ENCODE measurements around the gene BORCS5. TPM values are rescaled to one million over a fixed set of nuclear protein-coding genes. Genes with fewer than 3 reads are reported as not detected.

The BORCS5 gene
- polyA plus RNA-seq, 1 experiment = 13.6 TPM

DNA sequence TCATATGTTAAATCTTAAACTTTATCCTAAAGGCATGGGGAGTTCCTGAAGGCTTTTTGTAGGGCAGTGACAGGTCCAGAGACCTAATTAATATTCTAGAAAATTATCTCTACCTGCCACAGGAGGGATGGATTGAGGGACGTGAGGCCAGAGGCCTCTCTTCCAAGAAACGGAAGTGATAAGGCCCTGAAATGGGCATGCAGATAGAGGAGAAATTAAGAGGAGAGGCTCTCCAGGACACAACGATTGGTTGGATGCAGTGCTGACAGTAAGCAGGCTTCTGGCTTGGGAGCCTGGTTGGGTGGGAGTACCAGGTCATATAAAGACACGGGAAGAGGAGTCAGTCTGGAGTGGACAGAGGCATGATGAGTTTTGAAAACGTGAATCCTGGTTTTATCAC, 3.1 kb upstream of the BORCS5 start:
- TF ChIP-seq, protein P1, sequence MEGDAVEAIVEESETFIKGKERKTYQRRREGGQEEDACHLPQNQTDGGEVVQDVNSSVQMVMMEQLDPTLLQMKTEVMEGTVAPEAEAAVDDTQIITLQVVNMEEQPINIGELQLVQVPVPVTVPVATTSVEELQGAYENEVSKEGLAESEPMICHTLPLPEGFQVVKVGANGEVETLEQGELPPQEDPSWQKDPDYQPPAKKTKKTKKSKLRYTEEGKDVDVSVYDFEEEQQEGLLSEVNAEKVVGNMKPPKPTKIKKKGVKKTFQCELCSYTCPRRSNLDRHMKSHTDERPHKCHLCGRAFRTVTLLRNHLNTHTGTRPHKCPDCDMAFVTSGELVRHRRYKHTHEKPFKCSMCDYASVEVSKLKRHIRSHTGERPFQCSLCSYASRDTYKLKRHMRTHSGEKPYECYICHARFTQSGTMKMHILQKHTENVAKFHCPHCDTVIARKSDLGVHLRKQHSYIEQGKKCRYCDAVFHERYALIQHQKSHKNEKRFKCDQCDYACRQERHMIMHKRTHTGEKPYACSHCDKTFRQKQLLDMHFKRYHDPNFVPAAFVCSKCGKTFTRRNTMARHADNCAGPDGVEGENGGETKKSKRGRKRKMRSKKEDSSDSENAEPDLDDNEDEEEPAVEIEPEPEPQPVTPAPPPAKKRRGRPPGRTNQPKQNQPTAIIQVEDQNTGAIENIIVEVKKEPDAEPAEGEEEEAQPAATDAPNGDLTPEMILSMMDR (IDR thresholded peaks at IDR 0.05; ENCODE audit: low read depth, low read length) = no peak
- H3K9me3 ChIP-seq (ENCODE audit: control insufficient read depth, insufficient read depth, low read length) = no peaks in the 10 kb centered on the region; the same call in 1 of the 2 replicates
- no peaks in the 10 kb centered on the region for H3K27me3 ChIP-seq (ENCODE audit: control insufficient read depth, insufficient read depth, low read length)
- H3K27ac ChIP-seq (ENCODE audit: low read depth, low read length) = no peak overlapping the region
- ChIA-PET POLR2A (no interaction called here), CTCF (no interaction called here)
- DNase-seq (ENCODE audit: low read depth, low spot score) = no peak
- H3K4me3 ChIP-seq (ENCODE audit: low read depth, low read length) = no peak overlapping the region

DNA sequence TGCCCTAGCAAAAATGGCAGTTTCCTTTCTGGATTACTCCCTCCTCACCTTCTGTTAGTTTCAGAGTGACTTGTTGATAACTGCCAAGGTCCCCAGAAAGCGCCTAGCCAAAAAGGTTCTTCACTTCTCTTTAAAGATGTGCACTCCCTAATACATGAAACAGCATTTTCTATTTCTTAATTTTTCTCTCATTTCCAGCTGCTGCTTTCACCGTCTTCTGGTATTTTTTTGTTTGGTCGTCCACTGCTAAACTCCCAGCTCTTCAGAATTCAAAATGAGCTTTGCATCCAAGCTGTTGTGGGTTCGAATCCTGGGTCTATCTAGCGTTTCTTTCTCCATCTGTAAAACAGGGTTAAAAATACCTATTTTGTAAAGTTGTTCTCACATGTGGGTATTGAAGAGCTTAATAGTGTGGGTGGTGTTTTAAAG, 397 bp upstream of the BORCS5 start:
- no peak for DNase-seq (ENCODE audit: low read depth, low spot score)
- TF ChIP-seq, protein P1 (IDR thresholded peaks at IDR 0.05; ENCODE audit: low read depth, low read length) = no peak
- CTCF ChIA-PET = interaction anchor here (1.0 to 2.1 kb wide), 8 partner anchors 10 to 776 kb away, joined by 3 to 11 read pairs (median 4); partner anchors contain the start of gene DUSP16
- H3K4me3 ChIP-seq (ENCODE audit: low read depth, low read length) = peak overlapping the region; percentile 93
- no peaks in the 10 kb centered on the region for H3K9me3 ChIP-seq (ENCODE audit: control insufficient read depth, insufficient read depth, low read length)
- H3K27me3 ChIP-seq (ENCODE audit: control insufficient read depth, insufficient read depth, low read length) = no peaks in the 10 kb centered on the region
- peak overlapping the region; percentile 57 for H3K27ac ChIP-seq (ENCODE audit: low read depth, low read length)
- POLR2A ChIA-PET = interaction anchor here (0.7 to 2.0 kb wide), 2 partner anchors 9 to 90 kb away, joined by 3 to 8 read pairs; partner anchors contain the start of gene LRP6

DNA sequence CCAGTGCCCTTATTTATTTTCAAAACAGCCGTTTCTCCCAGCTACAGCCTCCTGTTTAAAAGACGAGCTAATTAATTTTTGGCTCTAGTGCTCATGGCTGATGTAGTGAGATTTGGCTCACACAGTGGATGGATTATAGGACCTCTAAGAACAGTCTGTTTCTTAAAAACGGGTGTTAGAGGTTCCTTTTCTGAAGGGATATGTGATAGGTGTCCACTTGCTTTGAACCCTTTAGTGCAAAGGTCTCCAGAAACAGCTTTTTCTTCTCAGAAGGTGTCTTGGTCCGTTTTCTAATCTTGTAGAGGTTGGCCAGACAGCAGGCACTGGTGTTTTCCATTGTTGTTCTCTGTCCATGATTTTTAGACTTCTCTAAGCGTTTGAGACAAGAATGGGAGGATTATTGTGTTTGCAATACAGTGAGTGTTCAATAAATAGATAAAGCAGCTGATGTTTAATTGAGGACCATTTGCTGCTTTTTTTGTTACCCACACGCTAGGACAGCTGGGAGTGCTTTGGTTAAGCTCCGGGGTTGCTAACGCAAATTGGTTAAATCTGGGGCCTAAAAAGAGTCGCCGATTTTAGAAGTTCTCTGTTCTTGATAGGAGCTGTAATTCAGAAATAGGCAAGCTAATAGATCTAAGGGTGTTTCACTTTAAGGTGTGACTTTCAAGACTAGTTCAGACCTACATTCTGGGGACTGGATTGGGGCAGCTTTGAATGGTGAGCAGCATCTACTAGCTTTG, 1.0 kb downstream of the BORCS5 start:
- TF ChIP-seq, protein P1 (IDR thresholded peaks at IDR 0.05; ENCODE audit: low read depth, low read length) = no peak
- no peak for DNase-seq (ENCODE audit: low read depth, low spot score)
- H3K27me3 ChIP-seq (ENCODE audit: control insufficient read depth, insufficient read depth, low read length) = no peaks in the 10 kb centered on the region
- ChIA-PET POLR2A (interaction anchor here (0.9 to 2.0 kb wide), 3 partner anchors 25 to 91 kb away, joined by 4 to 8 read pairs (median 5); partner anchors contain the start of gene LRP6), CTCF (interaction anchor here (0.8 to 2.1 kb wide), 10 partner anchors 8 to 1608 kb away, joined by 3 to 11 read pairs (median 4); partner anchors contain the start of gene DUSP16)
- no peaks in the 10 kb centered on the region for H3K9me3 ChIP-seq (ENCODE audit: control insufficient read depth, insufficient read depth, low read length)
- H3K4me3 ChIP-seq (ENCODE audit: low read depth, low read length) = peak overlapping the region; percentile 93
- H3K27ac ChIP-seq (ENCODE audit: low read depth, low read length) = peak overlapping the region; percentile 57

DNA sequence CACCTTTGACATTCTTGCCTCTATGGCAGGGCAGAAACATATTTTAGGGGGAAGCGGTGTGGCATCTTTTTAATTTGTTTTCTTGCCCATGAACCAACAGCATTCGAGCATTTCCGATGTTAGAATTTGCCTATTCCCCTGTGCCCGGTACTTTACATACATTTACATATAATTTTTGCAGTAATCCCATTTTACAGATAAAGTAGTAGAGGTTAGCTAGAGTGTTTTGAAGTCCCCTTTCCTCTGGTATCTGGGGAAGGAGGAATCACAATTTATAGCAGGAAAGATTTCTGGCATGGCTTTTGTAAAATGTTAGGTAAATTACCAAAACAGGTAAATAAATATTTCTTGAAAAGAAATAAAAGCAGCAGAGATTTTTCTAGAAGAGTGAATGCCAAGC, 1.6 kb downstream of the BORCS5 start:
- no peak for DNase-seq (ENCODE audit: low read depth, low spot score)
- TF ChIP-seq, protein P1 (IDR thresholded peaks at IDR 0.05; ENCODE audit: low read depth, low read length) = no peak
- POLR2A ChIA-PET = interaction anchor here (0.9 to 2.0 kb wide), 3 partner anchors 25 to 92 kb away, joined by 4 to 8 read pairs (median 5); partner anchors contain the start of gene LRP6

More for the DNA sequence above, 1.6 kb downstream of the BORCS5 start:
- no peaks in the 10 kb centered on the region for H3K27me3 ChIP-seq (ENCODE audit: control insufficient read depth, insufficient read depth, low read length)
- CTCF ChIA-PET = interaction anchor here (0.6 to 2.1 kb wide), 7 partner anchors 8 to 378 kb away, joined by 3 to 11 read pairs (median 3); partner anchors contain the start of gene MANSC1
- H3K4me3 ChIP-seq (ENCODE audit: low read depth, low read length) = peak overlapping the region; percentile 93; the same call in 1 of the 2 replicates
- H3K27ac ChIP-seq (ENCODE audit: low read depth, low read length) = no peak overlapping the region
- no peaks in the 10 kb centered on the region for H3K9me3 ChIP-seq (ENCODE audit: control insufficient read depth, insufficient read depth, low read length)
